Brain microvascular endothelial cell (primary cell): ENCODE results near the gene RSU1.
A peak's percentile ranks its signal among the peaks of the same experiment; 100 is the strongest.

Experiments used
- DNase-seq: peaks from one replicate; pipeline ENCODE4 v3.0.0-alpha.2; 2020
- H3K27ac ChIP-seq: fragments of 250-450 bp; sonication (Bioruptor Pico); 2 replicates; pipeline ENCODE4 v1.5.1; 2020; ENCODE audit warnings: mild to moderate bottlenecking, moderate library complexity
- H3K27me3 ChIP-seq: fragments of 250-450 bp; sonication (Bioruptor Pico); replicated peaks from 2 replicates; pipeline ENCODE4 v1.5.1; 2020; ENCODE audit warnings: mild to moderate bottlenecking
- H3K36me3 ChIP-seq: fragments of 250-450 bp; sonication (Bioruptor Pico); replicated peaks from 2 replicates; pipeline ENCODE4 v1.5.1; 2020; ENCODE audit warnings: mild to moderate bottlenecking
- H3K4me3 ChIP-seq: 2 replicates; pipeline ENCODE4 v1.5.1; 2011; ENCODE audit warnings: low read depth, mild to moderate bottlenecking, control low read depth, low read length, moderate library complexity
- CTCF ChIP-seq: IDR thresholded peaks from 2 replicates; pipeline ENCODE4 v1.5.1; 2011; ENCODE audit warnings: low read depth, mild to moderate bottlenecking, moderate library complexity, low read length, control low read depth, inconsistent platforms; ENCODE audit errors: missing control alignments
- in situ Hi-C: cut with HindIII; loops from 2 replicates; pipeline ENCODE4 v1.10.0; 2017; ENCODE audit warnings: low sequenced_read_pairs, low pct_ligation_motif_present

The RSU1 gene

GRCh38 chr10:16803464-16803863 is 13.8 kb downstream of the RSU1 start:
- H3K27me3 ChIP-seq: no peaks in the 10 kb centered on the region
- in situ Hi-C loops: no loop called here
- no peak for TF ChIP-seq CTCF

DNA sequence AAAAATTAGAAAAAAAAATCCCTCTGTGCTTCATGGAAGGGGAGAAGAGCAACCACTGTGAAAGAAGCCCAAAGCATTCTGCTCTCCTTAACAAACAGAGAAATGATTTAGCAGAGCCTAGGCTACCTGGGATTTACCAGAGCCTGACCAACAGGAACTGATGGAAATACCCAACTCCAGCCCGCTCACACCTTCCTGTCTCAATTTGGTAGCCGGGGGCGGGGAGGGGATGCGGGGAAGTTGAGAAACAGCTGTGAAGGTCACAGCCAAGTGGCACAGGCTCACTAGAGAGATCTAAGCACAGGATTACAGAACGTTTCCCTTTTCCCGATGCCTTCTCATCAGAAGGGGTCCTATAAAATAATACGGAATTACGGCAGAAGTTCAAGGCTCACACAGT is 17.6 kb downstream of the RSU1 start:
- no peak for TF ChIP-seq CTCF
- no peak for DNase-seq
- in situ Hi-C loops: no loop called here
- no peak overlapping the region for H3K4me3 ChIP-seq
- H3K27me3 ChIP-seq: no peaks in the 10 kb centered on the region
- H3K27ac ChIP-seq: no peak overlapping the region
- H3K36me3 ChIP-seq: no peaks in the 10 kb centered on the region

More at GRCh38 chr10:16803464-16803863, 13.8 kb downstream of the RSU1 start:
- no peaks in the 10 kb centered on the region for H3K36me3 ChIP-seq
- H3K27ac ChIP-seq: no peak overlapping the region
- H3K4me3 ChIP-seq: no peak overlapping the region
- DNase-seq: no peak

DNA sequence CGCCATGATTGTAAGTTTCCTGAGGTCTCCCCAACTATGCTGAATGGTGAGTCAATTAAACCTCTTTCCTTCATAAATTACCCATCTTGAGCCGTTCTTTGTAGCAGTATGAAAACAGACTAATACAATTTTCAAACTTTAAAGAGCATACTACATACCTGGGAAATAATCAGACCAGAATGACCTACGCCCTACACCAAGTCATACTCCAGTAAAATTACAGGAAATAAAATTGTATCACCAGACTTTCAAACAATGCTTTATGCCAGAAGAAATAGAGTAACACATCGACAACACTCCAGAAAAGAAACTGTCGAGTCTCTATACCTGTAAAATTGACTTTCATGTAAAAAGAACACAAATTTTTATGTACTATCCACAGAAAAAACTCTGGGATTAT is 18.7 kb downstream of the RSU1 start:
- Histone ChIP-seq H3K4me3 (no peak overlapping the region), H3K27ac (no peak overlapping the region), H3K36me3 (no peaks in the 10 kb centered on the region), H3K27me3 (no peaks in the 10 kb centered on the region)
- TF ChIP-seq CTCF: no peak
- DNase-seq: no peak
- in situ Hi-C loops: no loop called here

GRCh38 chr10:16795410-16796073 is 21.7 kb downstream of the RSU1 start:
- H3K36me3 ChIP-seq: no peaks in the 10 kb centered on the region
- no peak for DNase-seq
- no peak overlapping the region for H3K4me3 ChIP-seq
- no peaks in the 10 kb centered on the region for H3K27me3 ChIP-seq
- no peak overlapping the region for H3K27ac ChIP-seq
- TF ChIP-seq CTCF: no peak
- in situ Hi-C loops: no loop called here

GRCh38 chr10:16794005-16794404 is 23.2 kb downstream of the RSU1 start:
- no peak overlapping the region for H3K4me3 ChIP-seq
- no peaks in the 10 kb centered on the region for H3K27me3 ChIP-seq
- H3K36me3 ChIP-seq: no peaks in the 10 kb centered on the region
- H3K27ac ChIP-seq: no peak overlapping the region
- DNase-seq: no peak
- in situ Hi-C loops: no loop called here
- TF ChIP-seq CTCF: no peak

GRCh38 chr10:16792675-16793074 is 24.5 kb downstream of the RSU1 start:
- no peak for TF ChIP-seq CTCF
- no peak overlapping the region for H3K4me3 ChIP-seq
- no peak overlapping the region for H3K27ac ChIP-seq
- no peaks in the 10 kb centered on the region for H3K36me3 ChIP-seq
- H3K27me3 ChIP-seq: no peaks in the 10 kb centered on the region
- peak; percentile 61 for DNase-seq
- in situ Hi-C loops: no loop called here
